Measurements from ENCODE around the gene PKNOX2. TPM values are rescaled to one million over a fixed set of nuclear protein-coding genes. Genes with fewer than 3 reads are reported as not detected.

PKNOX2 gene
- total RNA-seq, 1 donor from 2014 or later, result 34.9 TPM

DNA sequence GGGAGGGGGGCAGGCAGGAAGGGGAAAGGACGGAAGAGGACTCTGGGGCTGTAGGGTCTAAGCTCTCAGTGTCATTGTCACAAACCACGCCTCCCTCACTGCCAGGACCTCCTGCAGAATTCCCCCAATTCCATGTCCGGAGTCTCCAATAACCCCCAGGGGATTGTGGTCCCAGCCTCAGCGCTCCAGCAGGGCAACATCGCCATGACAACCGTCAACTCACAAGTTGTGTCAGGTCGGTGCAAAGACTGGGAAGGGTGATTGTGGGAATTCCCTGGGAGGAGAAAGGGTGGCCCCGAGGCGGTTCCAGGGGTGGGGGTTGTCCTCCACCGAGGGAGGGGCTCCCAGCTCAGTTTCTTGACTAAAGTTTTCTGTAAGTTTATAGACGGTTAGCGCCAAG is 245.5 kb downstream of the PKNOX2 start:
- H3K4me1 Mint-ChIP-seq (ENCODE audit: low read depth), result peaks cover 4% of the 10 kb centered on the region
- TF ChIP-seq, protein P1, sequence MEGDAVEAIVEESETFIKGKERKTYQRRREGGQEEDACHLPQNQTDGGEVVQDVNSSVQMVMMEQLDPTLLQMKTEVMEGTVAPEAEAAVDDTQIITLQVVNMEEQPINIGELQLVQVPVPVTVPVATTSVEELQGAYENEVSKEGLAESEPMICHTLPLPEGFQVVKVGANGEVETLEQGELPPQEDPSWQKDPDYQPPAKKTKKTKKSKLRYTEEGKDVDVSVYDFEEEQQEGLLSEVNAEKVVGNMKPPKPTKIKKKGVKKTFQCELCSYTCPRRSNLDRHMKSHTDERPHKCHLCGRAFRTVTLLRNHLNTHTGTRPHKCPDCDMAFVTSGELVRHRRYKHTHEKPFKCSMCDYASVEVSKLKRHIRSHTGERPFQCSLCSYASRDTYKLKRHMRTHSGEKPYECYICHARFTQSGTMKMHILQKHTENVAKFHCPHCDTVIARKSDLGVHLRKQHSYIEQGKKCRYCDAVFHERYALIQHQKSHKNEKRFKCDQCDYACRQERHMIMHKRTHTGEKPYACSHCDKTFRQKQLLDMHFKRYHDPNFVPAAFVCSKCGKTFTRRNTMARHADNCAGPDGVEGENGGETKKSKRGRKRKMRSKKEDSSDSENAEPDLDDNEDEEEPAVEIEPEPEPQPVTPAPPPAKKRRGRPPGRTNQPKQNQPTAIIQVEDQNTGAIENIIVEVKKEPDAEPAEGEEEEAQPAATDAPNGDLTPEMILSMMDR (IDR thresholded peaks at IDR 0.05), result no peak
- no peak for DNase-seq (ENCODE audit: low spot score)
- no peak overlapping the region for H3K27ac Mint-ChIP-seq (ENCODE audit: unreplicated experiment)
- no peak overlapping the region for H3K4me3 Mint-ChIP-seq (ENCODE audit: unreplicated experiment)
- peaks cover 10% of the 10 kb centered on the region for H3K36me3 Mint-ChIP-seq (ENCODE audit: low read depth)
- no peaks in the 10 kb centered on the region for H3K9me3 Mint-ChIP-seq (ENCODE audit: low read depth)
- H3K27me3 Mint-ChIP-seq (ENCODE audit: low read depth), result no peaks in the 10 kb centered on the region

DNA sequence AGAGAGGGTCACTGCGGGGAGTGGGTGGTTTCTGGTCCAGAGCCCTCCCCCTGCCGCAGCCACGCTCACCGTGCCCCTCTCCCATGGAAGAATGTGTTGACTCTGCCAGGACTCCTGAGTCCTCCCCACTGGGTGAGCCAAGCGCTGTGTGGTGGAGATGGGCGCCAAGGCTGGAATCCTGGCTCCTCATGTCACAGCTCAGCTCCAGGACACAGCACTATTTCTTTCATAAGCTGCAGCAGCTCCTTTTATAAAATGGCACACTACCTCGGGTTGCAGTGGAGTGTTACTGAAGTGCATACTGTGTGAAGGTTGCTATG is 247.6 kb downstream of the PKNOX2 start:
- TF ChIP-seq, protein P1 (IDR thresholded peaks at IDR 0.05), result no peak
- H3K27me3 Mint-ChIP-seq (ENCODE audit: low read depth), result no peaks in the 10 kb centered on the region
- no peaks in the 10 kb centered on the region for H3K9me3 Mint-ChIP-seq (ENCODE audit: low read depth)
- H3K36me3 Mint-ChIP-seq (ENCODE audit: low read depth), result peaks cover 13% of the 10 kb centered on the region
- H3K4me3 Mint-ChIP-seq (ENCODE audit: unreplicated experiment), result no peak overlapping the region
- no peak for DNase-seq (ENCODE audit: low spot score)
- no peak overlapping the region for H3K27ac Mint-ChIP-seq (ENCODE audit: unreplicated experiment)
- H3K4me1 Mint-ChIP-seq (ENCODE audit: low read depth), result no peaks in the 10 kb centered on the region

DNA sequence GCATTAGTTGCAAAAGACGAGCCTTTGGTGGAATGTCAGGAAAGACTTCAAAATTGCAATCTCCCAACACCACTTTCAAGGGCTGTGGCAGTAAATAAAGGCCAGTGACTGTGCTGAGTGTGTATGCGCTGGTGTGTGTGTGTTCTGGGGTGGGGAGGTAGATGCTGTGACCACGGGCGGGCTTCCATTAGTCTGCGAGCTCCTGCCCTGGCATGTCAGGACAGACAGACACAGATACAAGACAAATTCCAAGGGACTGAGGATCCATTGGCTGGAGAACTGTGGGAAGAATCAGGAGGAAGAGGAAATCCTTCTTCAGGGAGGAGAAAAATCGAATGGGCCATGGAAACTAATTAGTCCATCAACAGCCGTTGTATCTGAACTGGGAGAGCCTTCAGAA is 248.0 kb downstream of the PKNOX2 start:
- no peaks in the 10 kb centered on the region for H3K4me1 Mint-ChIP-seq (ENCODE audit: low read depth)
- H3K36me3 Mint-ChIP-seq (ENCODE audit: low read depth), result peaks cover 15% of the 10 kb centered on the region
- no peak overlapping the region for H3K27ac Mint-ChIP-seq (ENCODE audit: unreplicated experiment)
- no peaks in the 10 kb centered on the region for H3K9me3 Mint-ChIP-seq (ENCODE audit: low read depth)
- no peak overlapping the region for H3K4me3 Mint-ChIP-seq (ENCODE audit: unreplicated experiment)
- TF ChIP-seq, protein P1 (IDR thresholded peaks at IDR 0.05), result no peak
- no peak for DNase-seq (ENCODE audit: low spot score)
- H3K27me3 Mint-ChIP-seq (ENCODE audit: low read depth), result no peaks in the 10 kb centered on the region

DNA sequence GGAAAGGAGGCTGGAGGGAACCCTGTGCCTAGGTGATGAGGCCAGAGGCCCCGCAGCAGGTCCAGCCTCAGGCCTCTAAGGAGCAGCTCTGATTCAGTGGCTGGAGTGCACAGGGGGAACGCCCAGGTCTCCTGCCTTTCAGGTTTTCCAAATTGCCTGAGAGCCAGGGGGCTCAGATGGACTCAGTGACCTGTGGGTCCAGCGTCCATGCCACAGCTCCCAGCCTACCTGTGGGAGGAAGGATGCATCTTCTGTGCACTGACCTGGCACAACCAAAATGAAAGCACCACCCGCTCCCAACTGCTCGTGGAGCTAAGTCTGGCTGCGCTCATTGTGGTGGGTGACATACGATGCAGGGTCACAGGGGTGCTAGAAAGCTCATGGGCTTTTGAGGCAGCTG is 248.7 kb downstream of the PKNOX2 start:
- peaks cover 18% of the 10 kb centered on the region for H3K36me3 Mint-ChIP-seq (ENCODE audit: low read depth)
- no peaks in the 10 kb centered on the region for H3K4me1 Mint-ChIP-seq (ENCODE audit: low read depth)
- H3K27me3 Mint-ChIP-seq (ENCODE audit: low read depth), result no peaks in the 10 kb centered on the region
- TF ChIP-seq, protein P1 (IDR thresholded peaks at IDR 0.05), result no peak
- H3K27ac Mint-ChIP-seq (ENCODE audit: unreplicated experiment), result no peak overlapping the region
- no peak overlapping the region for H3K4me3 Mint-ChIP-seq (ENCODE audit: unreplicated experiment)
- no peak for DNase-seq (ENCODE audit: low spot score)
- no peaks in the 10 kb centered on the region for H3K9me3 Mint-ChIP-seq (ENCODE audit: low read depth)

DNA sequence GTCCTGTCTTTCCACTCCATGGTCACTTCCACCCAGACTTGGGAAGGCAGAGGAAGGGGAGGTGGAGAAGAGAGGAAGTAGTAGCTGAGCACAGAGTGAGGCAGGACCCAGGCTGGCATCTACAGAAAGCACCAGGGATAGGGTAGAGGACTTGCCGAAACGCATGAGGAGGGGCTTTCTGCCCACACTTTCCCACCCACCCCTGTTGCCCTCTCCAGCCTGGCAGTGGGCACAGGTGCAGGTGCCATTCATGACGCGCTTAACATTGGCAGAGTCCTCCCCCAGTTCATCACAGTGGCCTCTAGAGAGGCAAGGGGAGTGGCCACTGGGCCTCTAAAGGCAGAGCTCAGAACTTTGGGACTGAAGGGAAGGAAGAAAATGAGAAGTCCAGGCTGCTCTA is 249.6 kb downstream of the PKNOX2 start:
- Mint-ChIP-seq H3K9me3 (ENCODE audit: low read depth) (no peaks in the 10 kb centered on the region), H3K4me1 (ENCODE audit: low read depth) (no peaks in the 10 kb centered on the region), H3K27ac (ENCODE audit: unreplicated experiment) (no peak overlapping the region), H3K27me3 (ENCODE audit: low read depth) (no peaks in the 10 kb centered on the region), H3K36me3 (ENCODE audit: low read depth) (peaks cover 19% of the 10 kb centered on the region), H3K4me3 (ENCODE audit: unreplicated experiment) (no peak overlapping the region)
- no peak for DNase-seq (ENCODE audit: low spot score)
- TF ChIP-seq, protein P1 (IDR thresholded peaks at IDR 0.05), result no peak
